Stimulated activated CD4-positive, alpha-beta T cell treated with anti-CD3 and anti-CD28 coated beads, Interleukin-1b, Interleukin-23, amount 100 ng/mL, for 24 hours (primary cell): ENCODE results near the gene MYH8.

Source experiments
- DNase-seq, 4 experiments: peaks; one replicate each; pipeline ENCODE4 v3.0.0-alpha.2; 2020; ENCODE audit warnings: low read depth in 4 of 4, low spot score in 1 of 4

MYH8 gene

GRCh38 chr17:10421900-10422542 is at the start of gene MYH8:
TSS of gene MYH8 (minus strand) at chr17:10421950. CDS start at chr17:10420227, 1,723 bp downstream.
- DNase-seq: no peak

- DNase-seq: no peak
Observed at GRCh38 chr17:10469459-10469858, 47.7 kb upstream of the MYH8 start, which contains the start of gene MYH4. TSS of gene MYH4 (minus strand) at chr17:10469559. CDS start at chr17:10466745, 2,814 bp downstream.

GRCh38 chr17:10463402-10463801 is 41.7 kb upstream of the MYH8 start:
- no peak for DNase-seq

GRCh38 chr17:10460062-10460461 is 38.3 kb upstream of the MYH8 start:
- DNase-seq: no peak

- DNase-seq: no peak
Observed at GRCh38 chr17:10458701-10459100, 37.0 kb upstream of the MYH8 start.

GRCh38 chr17:10457952-10458351 is 36.2 kb upstream of the MYH8 start:
- DNase-seq: no peak

GRCh38 chr17:10447026-10447931 is 25.5 kb upstream of the MYH8 start:
- DNase-seq: no peak

GRCh38 chr17:10439816-10440215 is 18.1 kb upstream of the MYH8 start:
- no peak for DNase-seq

GRCh38 chr17:10435096-10435495 is 13.3 kb upstream of the MYH8 start:
- DNase-seq: no peak

- no peak for DNase-seq
Observed at GRCh38 chr17:10429421-10430045, 7.8 kb upstream of the MYH8 start.

- no peak for DNase-seq
Observed at GRCh38 chr17:10428781-10429180, 7.0 kb upstream of the MYH8 start.

- DNase-seq: no peak
Observed at GRCh38 chr17:10421211-10421610, 539 bp downstream of the MYH8 start.

- no peak for DNase-seq
Observed at GRCh38 chr17:10420811-10421210, 939 bp downstream of the MYH8 start.

- DNase-seq: no peak
Observed at GRCh38 chr17:10417431-10417830, 4.3 kb downstream of the MYH8 start.

GRCh38 chr17:10415161-10415560 is 6.6 kb downstream of the MYH8 start:
- DNase-seq: no peak

- DNase-seq: no peak
Observed at GRCh38 chr17:10403589-10403988, 18.2 kb downstream of the MYH8 start.

GRCh38 chr17:10398352-10398751 is 23.4 kb downstream of the MYH8 start:
- DNase-seq: no peak

- DNase-seq: no peak
Observed at GRCh38 chr17:10396524-10397163, 25.1 kb downstream of the MYH8 start.

- DNase-seq: no peak
Observed at GRCh38 chr17:10394201-10394887, 27.4 kb downstream of the MYH8 start.

GRCh38 chr17:10392880-10393279 is 28.9 kb downstream of the MYH8 start:
- DNase-seq: no peak

GRCh38 chr17:10385871-10386270 is 35.9 kb downstream of the MYH8 start:
- no peak for DNase-seq
